ENCODE measurements around the gene CCL17. TPM values are rescaled to one million over a fixed set of nuclear protein-coding genes. Genes with fewer than 3 reads are reported as not detected.

Gene CCL17
- total and polyA plus RNA-seq, 10 of the 15 experiments (the other 5 are each of a cell fraction or from before 2014, with no cell fraction given): 1.2 to 84.9 (median 34.2) TPM

DNA sequence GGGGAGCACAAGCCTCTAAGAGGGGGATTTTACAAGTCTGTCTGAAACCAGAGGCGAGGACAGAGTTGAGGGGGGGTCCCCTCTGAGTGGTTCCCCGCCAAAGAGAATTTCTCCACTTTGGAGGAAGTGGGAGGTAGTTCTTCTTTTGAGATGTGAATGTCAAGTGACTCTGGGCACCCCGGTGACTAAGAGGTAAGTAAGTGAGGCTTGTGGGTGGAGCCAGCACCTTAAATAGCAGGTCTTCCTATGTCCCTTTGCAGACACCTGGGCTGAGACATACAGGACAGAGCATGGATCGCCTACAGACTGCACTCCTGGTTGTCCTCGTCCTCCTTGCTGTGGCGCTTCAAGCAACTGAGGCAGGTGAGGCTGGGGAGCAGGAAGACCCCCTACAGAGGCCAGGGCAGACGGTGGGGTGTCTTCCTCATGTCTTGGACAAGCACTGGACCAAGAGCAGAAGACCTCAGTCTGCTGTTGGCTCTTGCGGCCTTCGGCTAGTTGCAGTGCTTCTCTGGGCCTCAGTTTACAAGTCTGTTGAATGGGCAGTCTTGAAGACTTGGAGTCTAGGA, 46.0 kb upstream of the CCL17 start, which contains the start of gene CCL22 (continued):
- TF ChIP-seq MEF2A (IDR thresholded peaks at IDR 0.05; ENCODE audit: insufficient read depth, low read depth, low read length) (no peak), KDM1A (IDR thresholded peaks at IDR 0.05; ENCODE audit: borderline replicate concordance) (no peak), MEF2B (IDR thresholded peaks at IDR 0.05; ENCODE audit: partially characterized antibody, poor library complexity, severe bottlenecking) (peak; percentile 30), CREM (IDR thresholded peaks at IDR 0.05; ENCODE audit: low read depth) (peak; percentile 37; the same call in 1 of the 2 replicates), POLR2AphosphoS5 (IDR thresholded peaks at IDR 0.05; ENCODE audit: low read length) (peak; percentile 89), SMAD5 (IDR thresholded peaks at IDR 0.05; ENCODE audit: low read depth) (peak; percentile 94), SPI1 (IDR thresholded peaks at IDR 0.05; ENCODE audit: borderline replicate concordance, insufficient read depth, low read depth, low read length) (peak; percentile 86), POLR2A (IDR thresholded peaks at IDR 0.05; ENCODE audit: low read depth, low read length) (peak; percentile 89), FOXK2 (IDR thresholded peaks at IDR 0.05) (no peak), CBFB (IDR thresholded peaks at IDR 0.05; ENCODE audit: low read depth) (peak; percentile 63), CHD2 (IDR thresholded peaks at IDR 0.05; ENCODE audit: borderline replicate concordance, low read depth, low read length) (no peak), BHLHE40 (IDR thresholded peaks at IDR 0.05; ENCODE audit: borderline replicate concordance in 1 of 2, low read depth in 2 of 2, low read length in 1 of 2) (peak; percentile 19 to 65; a peak in 2 of 4 replicates), TCF12 (IDR thresholded peaks at IDR 0.05; ENCODE audit: low read depth, low read length) (no peak)
- TF ChIP-seq, protein P1, sequence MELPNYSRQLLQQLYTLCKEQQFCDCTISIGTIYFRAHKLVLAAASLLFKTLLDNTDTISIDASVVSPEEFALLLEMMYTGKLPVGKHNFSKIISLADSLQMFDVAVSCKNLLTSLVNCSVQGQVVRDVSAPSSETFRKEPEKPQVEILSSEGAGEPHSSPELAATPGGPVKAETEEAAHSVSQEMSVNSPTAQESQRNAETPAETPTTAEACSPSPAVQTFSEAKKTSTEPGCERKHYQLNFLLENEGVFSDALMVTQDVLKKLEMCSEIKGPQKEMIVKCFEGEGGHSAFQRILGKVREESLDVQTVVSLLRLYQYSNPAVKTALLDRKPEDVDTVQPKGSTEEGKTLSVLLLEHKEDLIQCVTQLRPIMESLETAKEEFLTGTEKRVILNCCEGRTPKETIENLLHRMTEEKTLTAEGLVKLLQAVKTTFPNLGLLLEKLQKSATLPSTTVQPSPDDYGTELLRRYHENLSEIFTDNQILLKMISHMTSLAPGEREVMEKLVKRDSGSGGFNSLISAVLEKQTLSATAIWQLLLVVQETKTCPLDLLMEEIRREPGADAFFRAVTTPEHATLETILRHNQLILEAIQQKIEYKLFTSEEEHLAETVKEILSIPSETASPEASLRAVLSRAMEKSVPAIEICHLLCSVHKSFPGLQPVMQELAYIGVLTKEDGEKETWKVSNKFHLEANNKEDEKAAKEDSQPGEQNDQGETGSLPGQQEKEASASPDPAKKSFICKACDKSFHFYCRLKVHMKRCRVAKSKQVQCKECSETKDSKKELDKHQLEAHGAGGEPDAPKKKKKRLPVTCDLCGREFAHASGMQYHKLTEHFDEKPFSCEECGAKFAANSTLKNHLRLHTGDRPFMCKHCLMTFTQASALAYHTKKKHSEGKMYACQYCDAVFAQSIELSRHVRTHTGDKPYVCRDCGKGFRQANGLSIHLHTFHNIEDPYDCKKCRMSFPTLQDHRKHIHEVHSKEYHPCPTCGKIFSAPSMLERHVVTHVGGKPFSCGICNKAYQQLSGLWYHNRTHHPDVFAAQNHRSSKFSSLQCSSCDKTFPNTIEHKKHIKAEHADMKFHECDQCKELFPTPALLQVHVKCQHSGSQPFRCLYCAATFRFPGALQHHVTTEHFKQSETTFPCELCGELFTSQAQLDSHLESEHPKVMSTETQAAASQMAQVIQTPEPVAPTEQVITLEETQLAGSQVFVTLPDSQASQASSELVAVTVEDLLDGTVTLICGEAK (IDR thresholded peaks at IDR 0.05; ENCODE audit: borderline replicate concordance): no peak
- TF ChIP-seq, protein P2, sequence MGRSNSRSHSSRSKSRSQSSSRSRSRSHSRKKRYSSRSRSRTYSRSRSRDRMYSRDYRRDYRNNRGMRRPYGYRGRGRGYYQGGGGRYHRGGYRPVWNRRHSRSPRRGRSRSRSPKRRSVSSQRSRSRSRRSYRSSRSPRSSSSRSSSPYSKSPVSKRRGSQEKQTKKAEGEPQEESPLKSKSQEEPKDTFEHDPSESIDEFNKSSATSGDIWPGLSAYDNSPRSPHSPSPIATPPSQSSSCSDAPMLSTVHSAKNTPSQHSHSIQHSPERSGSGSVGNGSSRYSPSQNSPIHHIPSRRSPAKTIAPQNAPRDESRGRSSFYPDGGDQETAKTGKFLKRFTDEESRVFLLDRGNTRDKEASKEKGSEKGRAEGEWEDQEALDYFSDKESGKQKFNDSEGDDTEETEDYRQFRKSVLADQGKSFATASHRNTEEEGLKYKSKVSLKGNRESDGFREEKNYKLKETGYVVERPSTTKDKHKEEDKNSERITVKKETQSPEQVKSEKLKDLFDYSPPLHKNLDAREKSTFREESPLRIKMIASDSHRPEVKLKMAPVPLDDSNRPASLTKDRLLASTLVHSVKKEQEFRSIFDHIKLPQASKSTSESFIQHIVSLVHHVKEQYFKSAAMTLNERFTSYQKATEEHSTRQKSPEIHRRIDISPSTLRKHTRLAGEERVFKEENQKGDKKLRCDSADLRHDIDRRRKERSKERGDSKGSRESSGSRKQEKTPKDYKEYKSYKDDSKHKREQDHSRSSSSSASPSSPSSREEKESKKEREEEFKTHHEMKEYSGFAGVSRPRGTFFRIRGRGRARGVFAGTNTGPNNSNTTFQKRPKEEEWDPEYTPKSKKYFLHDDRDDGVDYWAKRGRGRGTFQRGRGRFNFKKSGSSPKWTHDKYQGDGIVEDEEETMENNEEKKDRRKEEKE (IDR thresholded peaks at IDR 0.05): no peak
- TF ChIP-seq, protein P3, sequence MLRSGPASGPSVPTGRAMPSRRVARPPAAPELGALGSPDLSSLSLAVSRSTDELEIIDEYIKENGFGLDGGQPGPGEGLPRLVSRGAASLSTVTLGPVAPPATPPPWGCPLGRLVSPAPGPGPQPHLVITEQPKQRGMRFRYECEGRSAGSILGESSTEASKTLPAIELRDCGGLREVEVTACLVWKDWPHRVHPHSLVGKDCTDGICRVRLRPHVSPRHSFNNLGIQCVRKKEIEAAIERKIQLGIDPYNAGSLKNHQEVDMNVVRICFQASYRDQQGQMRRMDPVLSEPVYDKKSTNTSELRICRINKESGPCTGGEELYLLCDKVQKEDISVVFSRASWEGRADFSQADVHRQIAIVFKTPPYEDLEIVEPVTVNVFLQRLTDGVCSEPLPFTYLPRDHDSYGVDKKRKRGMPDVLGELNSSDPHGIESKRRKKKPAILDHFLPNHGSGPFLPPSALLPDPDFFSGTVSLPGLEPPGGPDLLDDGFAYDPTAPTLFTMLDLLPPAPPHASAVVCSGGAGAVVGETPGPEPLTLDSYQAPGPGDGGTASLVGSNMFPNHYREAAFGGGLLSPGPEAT (IDR thresholded peaks at IDR 0.05; ENCODE audit: low read depth): peak; percentile 46; the same call in 1 of the 2 replicates
- TF ChIP-seq, protein P4, sequence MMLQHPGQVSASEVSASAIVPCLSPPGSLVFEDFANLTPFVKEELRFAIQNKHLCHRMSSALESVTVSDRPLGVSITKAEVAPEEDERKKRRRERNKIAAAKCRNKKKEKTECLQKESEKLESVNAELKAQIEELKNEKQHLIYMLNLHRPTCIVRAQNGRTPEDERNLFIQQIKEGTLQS (IDR thresholded peaks at IDR 0.05; ENCODE audit: borderline replicate concordance, extremely low read depth, low read depth, low read length): no peak
- TF ChIP-seq, protein P5, sequence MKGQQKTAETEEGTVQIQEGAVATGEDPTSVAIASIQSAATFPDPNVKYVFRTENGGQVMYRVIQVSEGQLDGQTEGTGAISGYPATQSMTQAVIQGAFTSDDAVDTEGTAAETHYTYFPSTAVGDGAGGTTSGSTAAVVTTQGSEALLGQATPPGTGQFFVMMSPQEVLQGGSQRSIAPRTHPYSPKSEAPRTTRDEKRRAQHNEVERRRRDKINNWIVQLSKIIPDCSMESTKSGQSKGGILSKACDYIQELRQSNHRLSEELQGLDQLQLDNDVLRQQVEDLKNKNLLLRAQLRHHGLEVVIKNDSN (IDR thresholded peaks at IDR 0.05; ENCODE audit: borderline replicate concordance, extremely low read length, insufficient read depth, low read depth, low read length): no peak
